ENCODE measurements around the gene XCR1.

DNA sequence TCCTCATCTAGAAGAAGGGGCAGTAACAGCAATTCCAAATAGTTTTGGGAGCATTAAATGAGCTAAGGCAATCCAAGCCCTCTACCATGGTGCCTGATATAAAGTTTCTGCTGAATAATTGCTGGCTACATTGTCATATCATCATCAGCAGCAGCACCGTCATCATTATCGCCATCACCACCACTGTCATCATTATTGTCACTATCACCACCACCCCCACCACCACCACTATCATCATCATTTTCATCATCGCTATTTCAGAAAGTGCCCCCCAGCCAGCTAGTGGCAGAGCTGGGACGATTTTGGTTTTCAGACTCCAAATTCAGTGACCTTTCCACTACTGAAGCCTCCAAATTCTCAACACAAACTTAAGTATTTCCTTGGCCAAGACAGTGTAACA, 15.0 kb downstream of the XCR1 start:
- TF ChIP-seq, protein P1, sequence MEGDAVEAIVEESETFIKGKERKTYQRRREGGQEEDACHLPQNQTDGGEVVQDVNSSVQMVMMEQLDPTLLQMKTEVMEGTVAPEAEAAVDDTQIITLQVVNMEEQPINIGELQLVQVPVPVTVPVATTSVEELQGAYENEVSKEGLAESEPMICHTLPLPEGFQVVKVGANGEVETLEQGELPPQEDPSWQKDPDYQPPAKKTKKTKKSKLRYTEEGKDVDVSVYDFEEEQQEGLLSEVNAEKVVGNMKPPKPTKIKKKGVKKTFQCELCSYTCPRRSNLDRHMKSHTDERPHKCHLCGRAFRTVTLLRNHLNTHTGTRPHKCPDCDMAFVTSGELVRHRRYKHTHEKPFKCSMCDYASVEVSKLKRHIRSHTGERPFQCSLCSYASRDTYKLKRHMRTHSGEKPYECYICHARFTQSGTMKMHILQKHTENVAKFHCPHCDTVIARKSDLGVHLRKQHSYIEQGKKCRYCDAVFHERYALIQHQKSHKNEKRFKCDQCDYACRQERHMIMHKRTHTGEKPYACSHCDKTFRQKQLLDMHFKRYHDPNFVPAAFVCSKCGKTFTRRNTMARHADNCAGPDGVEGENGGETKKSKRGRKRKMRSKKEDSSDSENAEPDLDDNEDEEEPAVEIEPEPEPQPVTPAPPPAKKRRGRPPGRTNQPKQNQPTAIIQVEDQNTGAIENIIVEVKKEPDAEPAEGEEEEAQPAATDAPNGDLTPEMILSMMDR (IDR thresholded peaks at IDR 0.05): no peak
- no peak for TF ChIP-seq POLR2A (IDR thresholded peaks at IDR 0.05)

Data from heart left ventricle (tissue), 13 donors.